ENCODE results near the gene DEUP1.
"Not testable (repeated sequence)": the region's sequence is repeated elsewhere in the genome, so short reads cannot be mapped to it uniquely, and the experiment has no call there.

Gene DEUP1

GRCh38 chr11:93410441-93410840 is 79.9 kb downstream of the DEUP1 start:
- Mint-ChIP-seq H3K4me3 (no peak overlapping the region), H3K9me3 (no peaks in the 10 kb centered on the region), H3K4me1 (no peaks in the 10 kb centered on the region), H3K27me3 (peaks cover 3% of the 10 kb centered on the region), H3K27ac (no peak overlapping the region), H3K36me3 (no peaks in the 10 kb centered on the region)

DNA sequence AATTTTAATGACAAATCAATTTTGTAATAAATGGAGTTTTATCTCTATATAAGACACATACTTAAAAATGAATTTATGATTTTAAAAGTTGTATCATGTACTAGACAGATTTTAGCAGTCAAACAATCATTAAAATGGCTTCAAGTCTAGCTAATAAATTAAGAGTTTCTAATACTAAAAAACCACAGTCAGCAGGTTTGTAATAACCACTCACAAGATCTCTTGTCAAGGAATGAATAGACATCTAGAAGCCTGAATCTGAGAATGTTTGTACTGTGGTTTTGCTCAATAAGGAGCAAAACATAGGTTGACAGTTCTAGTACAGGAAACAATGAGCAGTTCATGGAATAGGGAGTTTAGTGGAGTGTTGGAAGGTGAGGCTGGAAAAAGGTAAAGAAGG is 81.2 kb downstream of the DEUP1 start:
- Mint-ChIP-seq H3K27me3 (peaks cover 1% of the 10 kb centered on the region), H3K9me3 (peaks cover 6% of the 10 kb centered on the region), H3K4me3 (no peak overlapping the region), H3K4me1 (no peaks in the 10 kb centered on the region), H3K36me3 (no peaks in the 10 kb centered on the region), H3K27ac (no peak overlapping the region)

- H3K4me1 Mint-ChIP-seq: no peaks in the 10 kb centered on the region
- no peak overlapping the region for H3K27ac Mint-ChIP-seq
- H3K4me3 Mint-ChIP-seq: no peak overlapping the region
- H3K36me3 Mint-ChIP-seq: no peaks in the 10 kb centered on the region
- H3K9me3 Mint-ChIP-seq: no peaks in the 10 kb centered on the region
- no peaks in the 10 kb centered on the region for H3K27me3 Mint-ChIP-seq
Measured at GRCh38 chr11:93432247-93432646, 101.7 kb downstream of the DEUP1 start.

DNA sequence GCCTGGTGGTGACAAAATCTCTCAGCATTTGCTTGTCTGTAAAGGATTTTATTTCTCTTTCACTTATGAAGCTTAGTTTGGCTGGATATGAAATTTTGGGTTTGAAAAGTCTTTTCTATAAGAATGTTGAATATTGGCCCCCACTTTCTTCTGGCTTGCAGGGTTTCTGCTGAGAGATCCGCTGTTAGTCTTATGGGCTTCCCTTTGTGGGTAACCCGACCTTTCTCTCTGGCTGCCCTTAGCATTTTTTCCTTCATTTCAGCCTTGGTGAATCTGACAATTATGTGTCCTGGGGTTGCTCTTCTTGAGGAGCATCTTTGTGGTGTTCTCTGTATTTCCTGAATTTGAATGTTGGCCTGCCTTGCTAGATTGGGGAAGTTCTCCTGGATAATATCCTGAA is 112.7 kb downstream of the DEUP1 start:
- not testable (repeated sequence) for H3K27me3 Mint-ChIP-seq, H3K36me3 Mint-ChIP-seq, H3K27ac Mint-ChIP-seq, H3K4me1 Mint-ChIP-seq, H3K9me3 Mint-ChIP-seq, H3K4me3 Mint-ChIP-seq

GRCh38 chr11:93444617-93445073 is 114.1 kb downstream of the DEUP1 start:
- Mint-ChIP-seq H3K4me3 (no peak overlapping the region), H3K27me3 (peaks cover 7% of the 10 kb centered on the region), H3K4me1 (no peaks in the 10 kb centered on the region), H3K9me3 (no peaks in the 10 kb centered on the region), H3K36me3 (no peaks in the 10 kb centered on the region), H3K27ac (no peak overlapping the region)

DNA sequence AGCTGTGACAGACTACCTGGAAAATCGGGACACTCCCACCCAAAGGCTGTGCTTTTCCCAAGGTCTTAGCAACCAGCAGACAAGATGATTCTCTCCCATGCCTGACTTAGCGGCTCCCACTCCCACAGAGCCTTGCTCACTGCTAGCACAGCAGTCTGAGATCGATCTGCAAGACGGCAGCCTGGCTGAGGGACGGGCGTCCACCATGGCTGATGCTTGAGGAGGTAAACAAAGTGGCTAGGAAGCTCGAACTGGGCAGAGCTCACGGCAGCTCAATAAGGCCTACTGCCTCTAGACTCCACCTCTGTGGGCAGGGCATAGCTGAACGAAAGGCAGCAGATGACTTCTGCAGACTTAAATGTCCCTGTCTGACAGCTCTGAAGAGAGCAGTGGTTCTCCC is 127.7 kb downstream of the DEUP1 start:
- no peaks in the 10 kb centered on the region for H3K4me1 Mint-ChIP-seq
- no peaks in the 10 kb centered on the region for H3K9me3 Mint-ChIP-seq
- peaks cover 4% of the 10 kb centered on the region for H3K27me3 Mint-ChIP-seq
- H3K27ac Mint-ChIP-seq: no peak overlapping the region
- no peaks in the 10 kb centered on the region for H3K36me3 Mint-ChIP-seq
- H3K4me3 Mint-ChIP-seq: no peak overlapping the region

GRCh38 chr11:93463666-93464065 is 133.1 kb downstream of the DEUP1 start:
- H3K36me3 Mint-ChIP-seq, H3K9me3 Mint-ChIP-seq, H3K4me1 Mint-ChIP-seq, H3K4me3 Mint-ChIP-seq, H3K27me3 Mint-ChIP-seq, H3K27ac Mint-ChIP-seq: not testable (repeated sequence)

DNA sequence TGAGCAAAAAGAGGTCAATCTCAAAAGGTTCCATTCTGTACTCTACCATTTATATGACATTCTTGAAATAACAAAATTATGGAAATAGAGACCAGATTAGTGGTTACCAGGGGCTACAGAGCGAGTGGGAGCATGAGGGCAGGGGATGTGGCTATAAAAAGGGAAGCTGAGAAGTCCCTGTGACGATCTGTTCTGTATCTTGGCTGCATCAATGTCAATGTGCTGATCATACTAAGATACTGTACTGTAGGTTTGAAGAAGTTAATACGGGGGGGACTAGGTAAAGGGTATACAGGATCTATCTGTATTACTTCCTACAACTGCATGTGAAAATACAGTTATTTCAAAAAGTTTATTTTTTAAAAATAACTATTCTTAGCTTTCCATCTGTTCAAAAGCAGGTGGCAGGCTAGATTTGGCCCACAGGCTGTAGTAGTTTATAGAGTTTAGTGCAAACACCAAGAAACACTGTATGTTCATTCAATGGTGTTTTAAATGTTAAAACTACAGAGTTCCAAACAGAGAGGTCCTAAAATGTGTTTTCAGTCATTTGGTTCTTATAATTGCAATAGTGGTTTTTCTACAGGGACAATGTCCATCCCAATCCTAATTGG is 134.5 kb downstream of the DEUP1 start:
- H3K27ac Mint-ChIP-seq: no peak overlapping the region
- no peaks in the 10 kb centered on the region for H3K9me3 Mint-ChIP-seq
- H3K27me3 Mint-ChIP-seq: no peaks in the 10 kb centered on the region
- H3K36me3 Mint-ChIP-seq: no peaks in the 10 kb centered on the region
- no peaks in the 10 kb centered on the region for H3K4me1 Mint-ChIP-seq
- no peak overlapping the region for H3K4me3 Mint-ChIP-seq

DNA sequence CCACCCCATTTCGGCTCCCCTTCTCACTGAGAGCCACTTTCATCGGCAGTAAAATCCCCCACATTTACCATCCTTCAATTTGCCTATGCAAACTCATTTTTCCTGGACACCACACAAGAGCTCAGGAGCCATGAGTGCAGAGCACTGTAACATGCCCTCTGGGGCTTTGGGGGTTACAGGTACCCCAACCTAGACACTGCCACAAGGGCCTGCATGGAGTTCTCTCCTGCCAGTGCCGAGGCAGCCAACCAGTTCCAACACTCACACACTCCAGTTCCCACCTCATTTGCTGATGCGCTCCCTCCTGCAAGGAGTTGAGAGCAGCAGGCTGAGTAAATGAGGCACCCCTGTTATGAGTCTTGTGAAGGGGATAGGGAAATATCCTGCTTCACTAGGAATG is 136.5 kb downstream of the DEUP1 start:
- no peak overlapping the region for H3K27ac Mint-ChIP-seq
- H3K9me3 Mint-ChIP-seq: no peaks in the 10 kb centered on the region
- H3K4me1 Mint-ChIP-seq: no peaks in the 10 kb centered on the region
- H3K4me3 Mint-ChIP-seq: no peak overlapping the region
- H3K27me3 Mint-ChIP-seq: no peaks in the 10 kb centered on the region
- H3K36me3 Mint-ChIP-seq: no peaks in the 10 kb centered on the region

GRCh38 chr11:93468290-93468689 is 137.7 kb downstream of the DEUP1 start:
- no peaks in the 10 kb centered on the region for H3K36me3 Mint-ChIP-seq

GRCh38 chr11:93474123-93474522 is 143.6 kb downstream of the DEUP1 start:
- Mint-ChIP-seq H3K9me3 (no peaks in the 10 kb centered on the region), H3K27me3 (peaks cover 1% of the 10 kb centered on the region), H3K4me1 (no peaks in the 10 kb centered on the region), H3K4me3 (no peak overlapping the region), H3K27ac (no peak overlapping the region), H3K36me3 (no peaks in the 10 kb centered on the region)

More at GRCh38 chr11:93468290-93468689, 137.7 kb downstream of the DEUP1 start:
- H3K27me3 Mint-ChIP-seq: no peaks in the 10 kb centered on the region
- no peak overlapping the region for H3K27ac Mint-ChIP-seq
- no peaks in the 10 kb centered on the region for H3K4me1 Mint-ChIP-seq
- H3K9me3 Mint-ChIP-seq: no peaks in the 10 kb centered on the region
- no peak overlapping the region for H3K4me3 Mint-ChIP-seq

GRCh38 chr11:93476796-93477195 is 146.3 kb downstream of the DEUP1 start:
- no peaks in the 10 kb centered on the region for H3K4me1 Mint-ChIP-seq
- no peak overlapping the region for H3K27ac Mint-ChIP-seq
- no peaks in the 10 kb centered on the region for H3K36me3 Mint-ChIP-seq
- no peak overlapping the region for H3K4me3 Mint-ChIP-seq
- H3K27me3 Mint-ChIP-seq: peaks cover 1% of the 10 kb centered on the region
- no peaks in the 10 kb centered on the region for H3K9me3 Mint-ChIP-seq

GRCh38 chr11:93477684-93478234 is 147.2 kb downstream of the DEUP1 start:
- Mint-ChIP-seq H3K36me3 (no peaks in the 10 kb centered on the region), H3K27me3 (peaks cover 1% of the 10 kb centered on the region), H3K4me1 (no peaks in the 10 kb centered on the region), H3K9me3 (no peaks in the 10 kb centered on the region), H3K4me3 (no peak overlapping the region), H3K27ac (no peak overlapping the region)

DNA sequence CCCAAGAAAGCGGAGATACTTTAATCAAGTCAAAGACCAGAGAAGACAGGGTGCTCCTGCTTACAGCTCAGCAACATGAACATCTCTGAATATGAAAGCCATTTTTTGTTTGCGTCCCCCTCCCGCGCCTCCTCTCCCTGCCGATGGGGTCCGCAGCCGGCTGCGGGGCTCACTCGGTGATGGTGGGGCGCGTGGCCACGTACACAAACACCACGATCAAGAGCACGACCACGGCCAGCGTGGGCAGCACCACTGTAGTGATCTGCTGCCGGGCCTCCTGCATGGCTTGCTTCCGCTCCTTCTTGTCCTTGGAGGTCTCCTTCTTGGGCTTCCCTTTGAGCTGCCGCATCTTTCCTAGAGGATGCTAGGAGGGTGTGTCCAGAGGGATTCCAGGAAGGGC is 148.3 kb downstream of the DEUP1 start:
- no peak overlapping the region for H3K27ac Mint-ChIP-seq
- H3K9me3 Mint-ChIP-seq: no peaks in the 10 kb centered on the region
- H3K36me3 Mint-ChIP-seq: no peaks in the 10 kb centered on the region
- H3K4me1 Mint-ChIP-seq: no peaks in the 10 kb centered on the region
- H3K27me3 Mint-ChIP-seq: no peaks in the 10 kb centered on the region
- no peak overlapping the region for H3K4me3 Mint-ChIP-seq

DNA sequence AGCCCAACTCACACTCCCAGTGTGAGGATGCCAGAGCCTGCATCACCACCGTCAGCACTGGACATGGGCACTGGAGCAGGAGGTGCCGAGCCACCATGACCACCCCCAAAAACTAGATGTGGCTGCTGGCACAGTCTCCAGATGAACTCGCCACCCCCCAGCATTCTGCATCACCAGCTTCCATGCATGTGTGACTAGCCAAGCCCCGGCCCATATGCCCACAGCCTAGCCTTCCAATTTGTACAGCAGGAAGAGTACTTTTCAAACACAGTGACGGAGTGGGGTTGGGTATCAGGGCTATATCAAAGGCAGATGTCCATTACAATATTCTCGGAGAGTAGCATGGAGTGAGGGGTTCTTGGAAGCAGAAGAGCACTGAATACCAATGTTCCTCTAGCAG is 149.7 kb downstream of the DEUP1 start:
- H3K9me3 Mint-ChIP-seq: no peaks in the 10 kb centered on the region
- H3K4me1 Mint-ChIP-seq: no peaks in the 10 kb centered on the region
- no peak overlapping the region for H3K4me3 Mint-ChIP-seq
- no peaks in the 10 kb centered on the region for H3K36me3 Mint-ChIP-seq
- no peaks in the 10 kb centered on the region for H3K27me3 Mint-ChIP-seq
- no peak overlapping the region for H3K27ac Mint-ChIP-seq

GRCh38 chr11:93480756-93481155 is 150.2 kb downstream of the DEUP1 start:
- no peaks in the 10 kb centered on the region for H3K36me3 Mint-ChIP-seq
- no peaks in the 10 kb centered on the region for H3K27me3 Mint-ChIP-seq
- no peaks in the 10 kb centered on the region for H3K9me3 Mint-ChIP-seq
- no peaks in the 10 kb centered on the region for H3K4me1 Mint-ChIP-seq
- no peak overlapping the region for H3K27ac Mint-ChIP-seq
- H3K4me3 Mint-ChIP-seq: no peak overlapping the region

DNA sequence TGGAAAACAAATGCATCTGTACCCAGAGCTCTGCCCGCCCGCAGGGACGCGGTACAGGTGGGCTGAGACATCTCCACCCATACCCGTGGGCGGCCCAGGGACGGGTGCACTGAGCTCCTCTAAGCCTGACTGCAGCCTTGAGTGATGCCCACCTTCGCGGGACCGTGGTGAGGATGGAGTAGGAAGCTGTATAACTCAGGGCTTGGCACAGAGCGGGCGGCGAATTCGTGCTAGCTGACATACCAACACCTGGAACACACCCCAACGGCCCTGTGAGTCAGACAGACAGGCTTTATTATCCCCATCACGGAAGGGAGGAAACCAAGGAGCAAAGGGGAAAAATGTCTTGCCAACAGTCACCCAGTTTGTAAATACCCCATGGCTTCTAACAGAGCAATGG is 150.7 kb downstream of the DEUP1 start:
- no peak overlapping the region for H3K4me3 Mint-ChIP-seq
- H3K36me3 Mint-ChIP-seq: no peaks in the 10 kb centered on the region
- H3K27ac Mint-ChIP-seq: no peak overlapping the region
- no peaks in the 10 kb centered on the region for H3K9me3 Mint-ChIP-seq
- H3K27me3 Mint-ChIP-seq: no peaks in the 10 kb centered on the region
- H3K4me1 Mint-ChIP-seq: no peaks in the 10 kb centered on the region
